HG03558 (cell line): ENCODE measurements around the gene TBCCD1.
"Not testable (repeated sequence)": the region's sequence is repeated elsewhere in the genome, so short reads cannot be mapped to it uniquely, and the experiment has no call there.

Experiments used
- ATAC-seq: cut with Tn5 transposase; IDR thresholded peaks from one replicate; pipeline ENCODE4 v1.9.1; 2021; ENCODE audit warnings: moderate number of reproducible peaks; ENCODE audit not compliant: unreplicated experiment; ENCODE audit errors: extremely low read depth

The TBCCD1 gene

GRCh38 chr3:186569361-186569760, 2.2 kb upstream of the TBCCD1 start:
- not testable (repeated sequence) for ATAC-seq

GRCh38 chr3:186566772-186567071, 417 bp downstream of the TBCCD1 start:
- ATAC-seq: no peak

GRCh38 chr3:186564586-186564985, 2.6 kb downstream of the TBCCD1 start:
- no peak for ATAC-seq

GRCh38 chr3:186552408-186553031, 14.6 kb downstream of the TBCCD1 start:
- no peak for ATAC-seq

- ATAC-seq: no peak
Observed at GRCh38 chr3:186551387-186551786, 15.8 kb downstream of the TBCCD1 start.

- no peak for ATAC-seq
Observed at GRCh38 chr3:186549497-186549896, 17.6 kb downstream of the TBCCD1 start.

- ATAC-seq: no peak
Observed at GRCh38 chr3:186544281-186544680, 22.9 kb downstream of the TBCCD1 start, which contains the start of gene CRYGS. Gene CRYGS (minus strand): TSS chr3:186544380. CDS start chr3:186544326, 54 bp downstream.

- no peak for ATAC-seq
Observed at GRCh38 chr3:186540835-186541226, 26.3 kb downstream of the TBCCD1 start.

- peak; percentile 42 for ATAC-seq
Observed at GRCh38 chr3:186540221-186540834, 26.8 kb downstream of the TBCCD1 start.

GRCh38 chr3:186538779-186539178, 28.4 kb downstream of the TBCCD1 start:
- ATAC-seq: no peak

GRCh38 chr3:186536883-186537844, 30.0 kb downstream of the TBCCD1 start:
- no peak for ATAC-seq

- peak; percentile 64 for ATAC-seq
Observed at GRCh38 chr3:186534113-186534669, 32.9 kb downstream of the TBCCD1 start.

- ATAC-seq: peak; percentile 44
Observed at GRCh38 chr3:186532598-186533072, 34.5 kb downstream of the TBCCD1 start.

- not testable (repeated sequence) for ATAC-seq
Observed at GRCh38 chr3:186531694-186532093, 35.4 kb downstream of the TBCCD1 start.

- no peak for ATAC-seq
Observed at GRCh38 chr3:186530415-186530814, 36.7 kb downstream of the TBCCD1 start.

GRCh38 chr3:186529201-186529999, 37.7 kb downstream of the TBCCD1 start:
- ATAC-seq: no peak

GRCh38 chr3:186526256-186526606, 40.9 kb downstream of the TBCCD1 start:
- ATAC-seq: no peak

GRCh38 chr3:186525369-186526255, 41.5 kb downstream of the TBCCD1 start:
- no peak for ATAC-seq

- no peak for ATAC-seq
Observed at GRCh38 chr3:186524616-186525015, 42.5 kb downstream of the TBCCD1 start.
